A549 (cell line): ENCODE results near the gene HSPH1. TPM values are rescaled to one million over a fixed set of nuclear protein-coding genes. Genes with fewer than 3 reads are reported as not detected.

Source experiments
- ATAC-seq, 2 experiments: fragments of 200-7000 bp in 1 of 2; fragments of >200 bp in 1 of 2; cut with Nextera tagmentation in 1 of 2; cut with Tn5 transposase in 1 of 2; 3 replicates each; pipeline versions ENCODE4 v1.8.0 to v1.9.1; 2018 to 2020; ENCODE audit warnings: mild to moderate bottlenecking in 1 of 2, moderate library complexity in 1 of 2
- CTCF ChIA-PET: fragments of 300-600 bp; sonication (Branson Sonifier 250); formaldehyde crosslinking; extraction: SDS; loops from one replicate; lab custom pipeline; 2021; ENCODE audit warnings: antibody characterized with exemption, inconsistent platforms; lab: Yijun Ruan, JAX
- POLR2A ChIA-PET: fragments of 350-600 bp; formaldehyde crosslinking; extraction: SDS; loops from one replicate; lab custom pipeline; 2021; ENCODE audit warnings: antibody characterized with exemption, inconsistent platforms; lab: Yijun Ruan, JAX
- DNase-seq, 2 experiments: peaks; one replicate each; pipeline versions ENCODE4 v3.0.0 to v3.0.0-alpha.2; 2011 to 2016; ENCODE audit warnings: low read depth in 1 of 2, low spot score in 1 of 2
- FAIRE-seq: peaks from 2 replicates; lab custom pipeline; 2011; peaks lifted over from hg19 to GRCh38; lab: Jason Lieb, UNC
- H3K27ac ChIP-seq, 2 experiments: fragments of >200 bp; sonication (Bioruptor Twin); formaldehyde crosslinking; 3 replicates each; pipeline ENCODE4 v1.5.1; 2016 to 2017
- H3K4me1 ChIP-seq: fragments of >200 bp; sonication (Bioruptor Twin); formaldehyde crosslinking; 3 replicates; pipeline ENCODE4 v1.6.1; 2016
- H3K4me2 ChIP-seq: fragments of >200 bp; sonication (Bioruptor Twin); formaldehyde crosslinking; 3 replicates; pipeline ENCODE4 v1.6.1; 2016
- H3K4me3 ChIP-seq: fragments of >200 bp; sonication (Bioruptor Twin); formaldehyde crosslinking; 3 replicates; pipeline ENCODE4 v1.5.1; 2016
- H3K9me3 ChIP-seq: fragments of >200 bp; sonication (Bioruptor Twin); formaldehyde crosslinking; 3 replicates; pipeline ENCODE4 v1.6.1; 2016
- BHLHE40 ChIP-seq: IDR thresholded peaks from 2 replicates; pipeline ENCODE4 v1.6.1; 2012; ENCODE audit warnings: low read depth, low read length, inconsistent platforms
- CBX8 ChIP-seq: fragments of 200-600 bp; sonication (generic); IDR thresholded peaks from 2 replicates; pipeline ENCODE4 v1.6.1; 2016
- EHF ChIP-seq: fragments of 250-450 bp; sonication (Bioruptor Pico); IDR thresholded peaks from 2 replicates; pipeline ENCODE4 v1.5.0; 2020; ENCODE audit warnings: mild to moderate bottlenecking
- EP300 ChIP-seq, 2 experiments: fragments of >200 bp; sonication (Bioruptor Twin); formaldehyde crosslinking; IDR thresholded peaks; 2 replicates in 1 of 2; 3 replicates in 1 of 2; pipeline ENCODE4 v1.6.1; 2016 to 2017
- ESRRA ChIP-seq: fragments of 150-350 bp; IDR thresholded peaks from 2 replicates; pipeline ENCODE4 v1.6.1; 2014; ENCODE audit warnings: mild to moderate bottlenecking, low read length, borderline replicate concordance
- FOSL2 ChIP-seq, 2 experiments: fragments of 450-650 bp in 1 of 2; fragments of >200 bp in 1 of 2; sonication (Bioruptor Twin) in 1 of 2; formaldehyde crosslinking; IDR thresholded peaks; 2 replicates each; pipeline versions ENCODE4 v1.5.0 to v1.6.1; 2016 to 2020; ENCODE audit warnings: mild to moderate bottlenecking in 1 of 2, moderate library complexity in 1 of 2
- FOXS1 ChIP-seq: fragments of 250-450 bp; sonication (Bioruptor Pico); IDR thresholded peaks from 2 replicates; pipeline ENCODE4 v1.5.0; 2020; ENCODE audit warnings: mild to moderate bottlenecking, moderate library complexity
- HOXA7 ChIP-seq: fragments of 250-450 bp; sonication (Bioruptor Pico); IDR thresholded peaks from 2 replicates; pipeline ENCODE4 v1.5.0; 2020; ENCODE audit warnings: mild to moderate bottlenecking, moderate library complexity
- JUNB ChIP-seq: fragments of >200 bp; sonication (Bioruptor Twin); formaldehyde crosslinking; IDR thresholded peaks from 2 replicates; pipeline ENCODE4 v1.6.1; 2016
- KDM5A ChIP-seq: fragments of 200-600 bp; sonication (generic); IDR thresholded peaks from 2 replicates; pipeline ENCODE4 v1.6.1; 2016; ENCODE audit warnings: antibody characterized with exemption, mild to moderate bottlenecking
- NR3C1 ChIP-seq: fragments of >200 bp; sonication (Bioruptor Twin); formaldehyde crosslinking; IDR thresholded peaks from 3 replicates; pipeline ENCODE4 v1.6.1; 2017
- POLR2A ChIP-seq: IDR thresholded peaks from 2 replicates; pipeline ENCODE4 v1.6.1; 2012; ENCODE audit warnings: mild to moderate bottlenecking, low read length
- RAD21 ChIP-seq, 2 experiments: fragments of >200 bp in 1 of 2; sonication (Bioruptor Twin) in 1 of 2; formaldehyde crosslinking in 1 of 2; IDR thresholded peaks in 1 of 2; conservative IDR thresholded peaks in 1 of 2; 2 replicates in 1 of 2; 3 replicates in 1 of 2; pipeline ENCODE4 v1.6.1; 2012 to 2018; ENCODE audit warnings: inconsistent platforms in 1 of 2
- RFX5 ChIP-seq: fragments of 450-650 bp; IDR thresholded peaks from 2 replicates; pipeline ENCODE4 v1.7.1; 2014; ENCODE audit warnings: antibody characterized with exemption, mild to moderate bottlenecking, moderate library complexity
- SMC3 ChIP-seq: fragments of >200 bp; sonication (Bioruptor Twin); formaldehyde crosslinking; IDR thresholded peaks from 3 replicates; pipeline ENCODE4 v1.6.1; 2018; ENCODE audit warnings: inconsistent platforms
- ZC3H11A ChIP-seq: fragments of 450-650 bp; IDR thresholded peaks from 2 replicates; pipeline ENCODE4 v1.6.1; 2014; ENCODE audit warnings: antibody characterized with exemption, mild to moderate bottlenecking
- ZSCAN20 ChIP-seq: fragments of 250-450 bp; sonication (Bioruptor Pico); IDR thresholded peaks from 2 replicates; pipeline ENCODE4 v1.8.0; 2022; ENCODE audit warnings: mild to moderate bottlenecking, moderate library complexity
- WGBS: methylation state at CpG from one replicate; pipeline ENCODE4 v1.1.6; 2017; ENCODE audit errors: missing lambda C conversion rate; 5-methylcytosine and 5-hydroxymethylcytosine counted together
- polyA plus RNA-seq, 4 experiments: library from polyadenylated mRNA; depleted of rRNA in 3 of 4; stranded (reverse); fragments of >200 nt; fragmentation: RNase III in 1 of 4; extraction: RNeasy Plus Mini Kit Qiagen cat#74134 plus additional on column Dnase treatment in 1 of 4; gene quantifications; 2 replicates in 3 of 4; 3 replicates in 1 of 4; pipeline ENCODE4 v1.2.3, GENCODE V29; 2011 to 2017
- TF ChIP-seq, protein P1 (sequence below): fragments of 450-650 bp; IDR thresholded peaks from 2 replicates; pipeline ENCODE4 v1.6.1; 2014; ENCODE audit warnings: antibody characterized with exemption
- TF ChIP-seq, protein P2 (sequence below): fragments of >200 bp; sonication (Bioruptor Twin); formaldehyde crosslinking; IDR thresholded peaks from 3 replicates; pipeline ENCODE4 v1.5.1; 2016
- TF ChIP-seq, protein P3 (sequence below): IDR thresholded peaks from 2 replicates; pipeline ENCODE4 v1.6.1; 2012
- TF ChIP-seq, protein P4 (sequence below): fragments of 250-450 bp; sonication (Bioruptor Pico); IDR thresholded peaks from 2 replicates; pipeline ENCODE4 v1.5.0; 2020; ENCODE audit warnings: low read depth, mild to moderate bottlenecking, moderate library complexity
- TF ChIP-seq, protein P5 (sequence below): fragments of >200 bp; sonication (Bioruptor Twin); formaldehyde crosslinking; IDR thresholded peaks from 2 replicates; pipeline ENCODE4 v1.6.1; 2016

The HSPH1 gene
- polyA plus RNA-seq, 2 of the 4 experiments (the other 2 are of a cell fraction): 110 to 141 TPM

DNA sequence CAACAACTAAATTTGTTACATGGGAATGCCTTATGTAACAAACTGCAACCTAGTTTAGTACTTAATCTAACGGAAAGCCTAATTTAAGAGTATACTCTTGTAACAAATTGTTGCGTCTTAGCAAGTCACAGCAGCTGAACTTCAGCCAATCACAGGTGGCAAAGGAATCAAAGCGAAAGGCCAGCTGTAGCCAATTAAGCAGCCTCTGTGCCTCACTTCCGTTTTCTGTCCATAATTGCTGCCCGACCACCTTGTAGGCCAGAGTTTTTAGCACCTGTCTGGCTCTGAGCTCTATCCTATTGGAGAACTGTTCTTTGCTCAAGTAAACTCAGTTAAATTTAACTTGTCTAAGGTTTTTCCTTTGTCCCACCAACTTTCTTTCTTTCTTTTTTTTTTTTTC, 18.1 kb upstream of the HSPH1 start:
- H3K4me3 ChIP-seq: no peak overlapping the region
- ATAC-seq: no peak
- no peak overlapping the region for H3K4me2 ChIP-seq
- CTCF ChIA-PET: interaction anchor here (1.6 kb wide), 1 partner anchor 20 kb away, joined by 4 read pairs; the partner anchor contains the start of gene B3GLCT
- H3K27ac ChIP-seq: no peak overlapping the region
- no peaks in the 10 kb centered on the region for H3K9me3 ChIP-seq
- no peak for DNase-seq
- TF ChIP-seq EHF (CRISPR knock-in tag): no peak
- TF ChIP-seq, protein P1, sequence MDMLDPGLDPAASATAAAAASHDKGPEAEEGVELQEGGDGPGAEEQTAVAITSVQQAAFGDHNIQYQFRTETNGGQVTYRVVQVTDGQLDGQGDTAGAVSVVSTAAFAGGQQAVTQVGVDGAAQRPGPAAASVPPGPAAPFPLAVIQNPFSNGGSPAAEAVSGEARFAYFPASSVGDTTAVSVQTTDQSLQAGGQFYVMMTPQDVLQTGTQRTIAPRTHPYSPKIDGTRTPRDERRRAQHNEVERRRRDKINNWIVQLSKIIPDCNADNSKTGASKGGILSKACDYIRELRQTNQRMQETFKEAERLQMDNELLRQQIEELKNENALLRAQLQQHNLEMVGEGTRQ: no peak
- TF ChIP-seq RAD21 (conservative IDR thresholded peaks at IDR 0.05 in 1 of 2, IDR thresholded peaks at IDR 0.05 in 1 of 2): no peak
- no peak for TF ChIP-seq POLR2A
- no peak for TF ChIP-seq FOSL2 (IDR thresholded peaks at IDR 0.05)
- TF ChIP-seq FOSL2 (CRISPR knock-in tag; IDR thresholded peaks at IDR 0.05): no peak
- TF ChIP-seq, protein P2, sequence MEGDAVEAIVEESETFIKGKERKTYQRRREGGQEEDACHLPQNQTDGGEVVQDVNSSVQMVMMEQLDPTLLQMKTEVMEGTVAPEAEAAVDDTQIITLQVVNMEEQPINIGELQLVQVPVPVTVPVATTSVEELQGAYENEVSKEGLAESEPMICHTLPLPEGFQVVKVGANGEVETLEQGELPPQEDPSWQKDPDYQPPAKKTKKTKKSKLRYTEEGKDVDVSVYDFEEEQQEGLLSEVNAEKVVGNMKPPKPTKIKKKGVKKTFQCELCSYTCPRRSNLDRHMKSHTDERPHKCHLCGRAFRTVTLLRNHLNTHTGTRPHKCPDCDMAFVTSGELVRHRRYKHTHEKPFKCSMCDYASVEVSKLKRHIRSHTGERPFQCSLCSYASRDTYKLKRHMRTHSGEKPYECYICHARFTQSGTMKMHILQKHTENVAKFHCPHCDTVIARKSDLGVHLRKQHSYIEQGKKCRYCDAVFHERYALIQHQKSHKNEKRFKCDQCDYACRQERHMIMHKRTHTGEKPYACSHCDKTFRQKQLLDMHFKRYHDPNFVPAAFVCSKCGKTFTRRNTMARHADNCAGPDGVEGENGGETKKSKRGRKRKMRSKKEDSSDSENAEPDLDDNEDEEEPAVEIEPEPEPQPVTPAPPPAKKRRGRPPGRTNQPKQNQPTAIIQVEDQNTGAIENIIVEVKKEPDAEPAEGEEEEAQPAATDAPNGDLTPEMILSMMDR: no peak
- TF ChIP-seq, protein P3, sequence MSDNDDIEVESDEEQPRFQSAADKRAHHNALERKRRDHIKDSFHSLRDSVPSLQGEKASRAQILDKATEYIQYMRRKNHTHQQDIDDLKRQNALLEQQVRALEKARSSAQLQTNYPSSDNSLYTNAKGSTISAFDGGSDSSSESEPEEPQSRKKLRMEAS: no peak
- TF ChIP-seq NR3C1: no peak
- TF ChIP-seq JUNB: no peak
- TF ChIP-seq, protein P4, sequence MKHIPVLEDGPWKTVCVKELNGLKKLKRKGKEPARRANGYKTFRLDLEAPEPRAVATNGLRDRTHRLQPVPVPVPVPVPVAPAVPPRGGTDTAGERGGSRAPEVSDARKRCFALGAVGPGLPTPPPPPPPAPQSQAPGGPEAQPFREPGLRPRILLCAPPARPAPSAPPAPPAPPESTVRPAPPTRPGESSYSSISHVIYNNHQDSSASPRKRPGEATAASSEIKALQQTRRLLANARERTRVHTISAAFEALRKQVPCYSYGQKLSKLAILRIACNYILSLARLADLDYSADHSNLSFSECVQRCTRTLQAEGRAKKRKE (CRISPR knock-in tag): no peak
- no peak for TF ChIP-seq HOXA7 (CRISPR knock-in tag)
- no peak for TF ChIP-seq ZC3H11A
- TF ChIP-seq FOXS1: no peak
- no peak for TF ChIP-seq ESRRA
- no peak for TF ChIP-seq BHLHE40
- FAIRE-seq: no peak
- no peaks in the 10 kb centered on the region for H3K4me1 ChIP-seq
- POLR2A ChIA-PET: no interaction called here
- 88% methylated on average over 5 of the region's 5 CpGs for WGBS

DNA sequence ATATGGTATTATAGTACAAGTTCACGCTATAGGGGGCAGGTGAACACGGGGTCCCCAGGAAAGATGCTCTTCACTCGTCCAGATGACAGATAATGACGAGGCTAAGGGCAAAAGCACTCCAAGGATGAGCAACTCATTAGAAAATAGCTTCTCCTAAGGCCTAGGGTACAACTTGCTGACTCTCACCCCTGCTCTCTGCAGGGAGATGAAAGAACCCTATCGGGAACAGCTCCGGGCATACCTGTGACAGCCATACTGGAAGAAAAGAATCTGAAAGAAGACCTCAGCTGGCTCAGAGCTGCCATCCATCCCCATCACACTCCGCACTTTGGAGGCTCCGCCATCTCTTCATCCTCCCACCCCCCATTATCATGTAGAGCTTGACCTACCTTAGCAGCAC, 17.5 kb upstream of the HSPH1 start:
- WGBS: 69% methylated on average over 8 of the region's 8 CpGs
- ChIA-PET POLR2A (no interaction called here), CTCF (interaction anchor here (1.2 to 1.6 kb wide), 2 partner anchors 20 to 245 kb away, joined by 3 to 4 read pairs; partner anchors contain the start of gene B3GLCT)
- H3K9me3 ChIP-seq: no peaks in the 10 kb centered on the region
- no peak overlapping the region for H3K4me2 ChIP-seq
- DNase-seq (no peak), FAIRE-seq (no peak), ATAC-seq (no peak)
- no peaks in the 10 kb centered on the region for H3K4me1 ChIP-seq
- H3K27ac ChIP-seq: no peak overlapping the region
- no peak overlapping the region for H3K4me3 ChIP-seq
- TF ChIP-seq EP300 (IDR thresholded peaks at IDR 0.05): no peak
- TF ChIP-seq, protein P1: no peak
- no peak for TF ChIP-seq KDM5A
- TF ChIP-seq SMC3: no peak
- TF ChIP-seq ZSCAN20: no peak
- no peak for TF ChIP-seq RFX5
- TF ChIP-seq, protein P5, sequence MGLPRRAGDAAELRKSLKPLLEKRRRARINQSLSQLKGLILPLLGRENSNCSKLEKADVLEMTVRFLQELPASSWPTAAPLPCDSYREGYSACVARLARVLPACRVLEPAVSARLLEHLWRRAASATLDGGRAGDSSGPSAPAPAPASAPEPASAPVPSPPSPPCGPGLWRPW: no peak
- no peak for TF ChIP-seq CBX8
- TF ChIP-seq, protein P3: no peak
